Fibroblast of mammary gland (primary cell): ENCODE measurements around the gene SFRP2.

Source experiments
- DNase-seq: peaks from one replicate; pipeline ENCODE4 v3.0.0-alpha.2; 2010; ENCODE audit warnings: low read depth
- H3K4me3 ChIP-seq: 2 replicates; pipeline ENCODE4 v1.5.1; 2011; ENCODE audit warnings: low read depth, mild to moderate bottlenecking, low read length, moderate library complexity; ENCODE audit not compliant: control insufficient read depth
- TF ChIP-seq, protein P1 (sequence below): conservative IDR thresholded peaks from 2 replicates; pipeline ENCODE4 v1.5.1; 2011; ENCODE audit warnings: low read depth, low read length, inconsistent platforms; ENCODE audit not compliant: control insufficient read depth, insufficient read depth

Gene SFRP2

DNA sequence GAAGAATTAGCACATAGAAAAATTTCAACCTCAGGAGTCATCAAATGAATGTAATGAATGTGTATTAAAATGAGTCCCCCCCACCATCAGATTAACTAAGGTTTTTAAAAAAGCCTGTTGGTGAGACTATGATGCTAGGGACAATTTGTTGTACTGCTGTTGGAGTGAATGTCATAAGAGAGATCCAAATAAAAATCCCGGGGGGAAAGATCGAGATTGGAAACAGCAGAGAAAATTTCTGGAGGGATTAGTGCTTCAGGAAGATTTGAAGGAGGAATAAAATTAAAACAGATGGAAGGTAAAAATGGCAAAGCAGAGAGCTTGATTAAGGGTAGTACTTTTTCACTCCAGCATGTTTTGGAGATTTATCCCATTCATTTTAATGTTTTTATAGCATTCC is 25.9 kb upstream of the SFRP2 start:
- no peak for DNase-seq
- TF ChIP-seq, protein P1, sequence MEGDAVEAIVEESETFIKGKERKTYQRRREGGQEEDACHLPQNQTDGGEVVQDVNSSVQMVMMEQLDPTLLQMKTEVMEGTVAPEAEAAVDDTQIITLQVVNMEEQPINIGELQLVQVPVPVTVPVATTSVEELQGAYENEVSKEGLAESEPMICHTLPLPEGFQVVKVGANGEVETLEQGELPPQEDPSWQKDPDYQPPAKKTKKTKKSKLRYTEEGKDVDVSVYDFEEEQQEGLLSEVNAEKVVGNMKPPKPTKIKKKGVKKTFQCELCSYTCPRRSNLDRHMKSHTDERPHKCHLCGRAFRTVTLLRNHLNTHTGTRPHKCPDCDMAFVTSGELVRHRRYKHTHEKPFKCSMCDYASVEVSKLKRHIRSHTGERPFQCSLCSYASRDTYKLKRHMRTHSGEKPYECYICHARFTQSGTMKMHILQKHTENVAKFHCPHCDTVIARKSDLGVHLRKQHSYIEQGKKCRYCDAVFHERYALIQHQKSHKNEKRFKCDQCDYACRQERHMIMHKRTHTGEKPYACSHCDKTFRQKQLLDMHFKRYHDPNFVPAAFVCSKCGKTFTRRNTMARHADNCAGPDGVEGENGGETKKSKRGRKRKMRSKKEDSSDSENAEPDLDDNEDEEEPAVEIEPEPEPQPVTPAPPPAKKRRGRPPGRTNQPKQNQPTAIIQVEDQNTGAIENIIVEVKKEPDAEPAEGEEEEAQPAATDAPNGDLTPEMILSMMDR: no peak
- H3K4me3 ChIP-seq: no peak overlapping the region

DNA sequence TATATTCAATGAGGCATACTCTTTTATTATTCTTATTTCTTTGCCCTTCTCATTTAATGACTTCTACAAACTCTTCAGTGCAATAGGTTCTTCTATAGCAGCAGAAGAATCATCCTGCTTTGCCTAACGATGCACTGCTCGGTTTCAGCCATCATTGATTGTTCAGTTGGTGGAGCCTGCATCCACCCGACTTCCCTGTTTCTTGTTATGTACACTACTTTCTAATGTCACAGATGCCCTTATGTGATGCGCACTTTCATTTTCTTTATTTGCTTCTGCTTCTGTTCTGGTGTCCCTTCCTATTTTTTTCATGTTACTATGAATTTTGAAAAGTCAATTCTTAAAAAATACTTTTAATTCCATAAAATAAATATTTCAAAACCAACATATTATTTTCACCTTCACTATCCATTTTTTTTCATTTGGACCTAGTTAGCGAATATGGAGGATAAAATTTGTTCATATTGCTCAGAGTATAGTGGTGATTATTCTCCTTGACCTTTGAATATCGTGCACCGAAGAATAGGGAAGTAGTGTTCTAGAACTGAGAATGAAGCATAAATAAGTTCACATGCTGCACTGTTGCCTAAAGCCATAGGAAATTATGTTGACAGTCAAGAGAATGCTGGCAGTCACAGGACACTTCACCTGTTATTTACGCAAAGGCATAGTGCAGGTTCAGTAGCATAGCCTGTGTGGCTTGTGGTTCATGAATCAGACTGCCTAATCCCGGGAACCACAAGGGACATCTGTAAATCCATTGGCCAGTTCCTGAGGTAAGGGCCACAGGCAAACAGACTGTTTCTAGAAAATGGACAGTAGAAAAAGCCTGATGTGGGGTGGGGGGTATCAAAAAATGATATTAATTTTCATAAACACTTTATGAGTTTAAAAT is 21.3 kb upstream of the SFRP2 start:
- H3K4me3 ChIP-seq: no peak overlapping the region
- no peak for DNase-seq
- TF ChIP-seq, protein P1: no peak

- no peak overlapping the region for H3K4me3 ChIP-seq
- no peak for DNase-seq
- TF ChIP-seq, protein P1: no peak
These were observed 20.4 kb upstream of the SFRP2 start for GRCh38 chr4:153809307-153809706.

DNA sequence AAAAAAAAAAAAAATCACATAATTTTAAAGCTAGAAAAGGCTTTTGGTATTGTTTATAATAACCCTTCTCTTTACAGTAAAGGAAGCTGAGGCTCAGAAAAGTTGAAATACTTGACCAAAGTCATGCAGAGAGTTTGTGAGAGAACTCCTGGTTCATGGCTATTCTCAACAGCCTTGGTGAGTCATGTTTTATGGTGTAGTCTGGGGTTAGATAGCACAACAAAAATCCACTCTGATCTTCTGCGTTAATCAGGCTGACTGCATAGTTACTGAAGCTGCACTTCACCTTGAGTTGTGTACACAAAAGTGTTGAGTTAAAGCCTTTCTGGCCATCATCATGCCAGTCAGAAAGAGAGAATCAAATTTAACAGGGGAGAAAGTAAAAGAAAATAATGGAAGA is 19.3 kb upstream of the SFRP2 start:
- no peak overlapping the region for H3K4me3 ChIP-seq
- DNase-seq: no peak
- TF ChIP-seq, protein P1: no peak

DNA sequence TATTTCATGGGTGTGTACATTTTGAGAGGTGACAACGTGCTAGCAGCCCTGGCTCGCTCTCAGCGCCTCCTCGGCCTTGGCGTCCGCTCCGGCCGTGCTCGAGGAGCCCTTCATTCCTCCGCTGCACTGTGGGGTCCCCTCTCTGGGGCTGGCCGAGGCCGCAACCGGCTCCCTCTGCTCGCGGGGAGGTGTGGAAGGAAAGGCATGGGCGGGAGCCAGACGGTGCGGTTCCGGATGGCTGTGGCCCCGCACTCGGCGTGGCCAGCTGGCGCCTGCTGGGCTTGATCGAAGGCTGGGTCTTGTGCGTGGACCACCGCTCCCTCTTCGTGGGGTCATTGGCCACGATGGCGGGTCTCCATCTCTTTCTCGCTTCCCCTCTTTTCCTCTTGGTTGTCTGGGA is 17.2 kb upstream of the SFRP2 start:
- TF ChIP-seq, protein P1: no peak
- no peak overlapping the region for H3K4me3 ChIP-seq
- no peak for DNase-seq

GRCh38 chr4:153804722-153805121 is 15.8 kb upstream of the SFRP2 start:
- DNase-seq: peak; percentile 32
- H3K4me3 ChIP-seq: no peak overlapping the region
- TF ChIP-seq, protein P1: no peak
